GM04503 (cell line): ENCODE results near the gene GIT2.

Experiments
- DNase-seq: peaks from one replicate; pipeline ENCODE4 v3.0.0-alpha.2; 2012; ENCODE audit warnings: low read depth

GIT2 gene

DNA sequence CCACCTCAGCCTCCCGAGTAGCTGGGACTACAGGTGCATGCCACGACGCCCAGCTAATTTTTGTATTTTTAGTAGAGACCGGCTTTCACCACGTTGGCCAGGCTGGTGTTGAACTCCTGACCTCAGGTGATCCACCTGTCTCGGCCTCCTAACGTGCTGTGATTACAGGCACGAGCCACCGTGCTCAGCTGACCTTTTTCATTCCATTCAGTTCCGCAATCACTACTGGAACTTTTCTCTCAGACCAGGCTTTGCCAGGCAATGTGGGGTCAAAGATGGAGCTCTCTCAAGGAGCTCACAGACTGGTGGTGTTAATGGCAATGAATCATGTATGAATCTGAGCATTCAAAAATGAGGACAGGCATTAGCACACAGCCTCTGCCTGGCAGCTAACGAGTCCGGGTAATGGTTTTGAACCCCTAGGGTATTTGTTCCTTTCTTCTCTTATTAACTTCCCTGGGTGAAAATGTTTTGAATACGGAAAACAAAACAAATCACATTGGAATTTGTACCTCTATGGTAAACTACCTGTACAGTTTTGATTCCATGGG is 105.5 kb downstream of the GIT2 start:
- DNase-seq, result no peak

GRCh38 chr12:109888179-109889020 is 107.8 kb downstream of the GIT2 start:
- DNase-seq, result peak; percentile 97

GRCh38 chr12:109885616-109886015 is 110.6 kb downstream of the GIT2 start:
- no peak for DNase-seq

- no peak for DNase-seq
Measured at GRCh38 chr12:109883461-109883860, 112.7 kb downstream of the GIT2 start.

- DNase-seq, result no peak
Measured at GRCh38 chr12:109881752-109882151, 114.4 kb downstream of the GIT2 start.

- DNase-seq, result no peak
Measured at GRCh38 chr12:109880938-109881337, 115.2 kb downstream of the GIT2 start.

GRCh38 chr12:109880043-109880931 is 115.9 kb downstream of the GIT2 start, which contains the start of gene GLTP:
Gene GLTP, minus strand, starts transcription at chr12:109880541. Its CDS starts 167 bp downstream, at chr12:109880374.
- DNase-seq, result no peak
